WTC11 (cell line): Measurements from ENCODE around the gene FNDC3B.

Source experiments
- ATF1 ChIP-seq: sonication (generic); formaldehyde crosslinking; IDR thresholded peaks from 2 replicates; pipeline ENCODE4 v1.8.1; 2023; ENCODE audit warnings: mild to moderate bottlenecking, moderate library complexity, missing genetic modification reagents
- ATF3 ChIP-seq: sonication (generic); formaldehyde crosslinking; conservative IDR thresholded peaks from 2 replicates; pipeline ENCODE4 v1.8.1; 2022; ENCODE audit warnings: mild to moderate bottlenecking, missing genetic modification reagents
- CREB1 ChIP-seq: sonication (generic); formaldehyde crosslinking; IDR thresholded peaks from 2 replicates; pipeline ENCODE4 v1.8.0; 2023; ENCODE audit warnings: mild to moderate bottlenecking, missing genetic modification reagents
- E2F4 ChIP-seq: sonication (generic); formaldehyde crosslinking; IDR thresholded peaks from 2 replicates; pipeline ENCODE4 v1.8.1; 2022; ENCODE audit warnings: low read depth, mild to moderate bottlenecking, moderate library complexity, missing genetic modification reagents, borderline replicate concordance
- FOXJ3 ChIP-seq: sonication (generic); formaldehyde crosslinking; IDR thresholded peaks from 2 replicates; pipeline ENCODE4 v1.9.0; 2021; ENCODE audit warnings: missing genetic modification reagents, mild to moderate bottlenecking, borderline replicate concordance
- IRF2 ChIP-seq: sonication (generic); formaldehyde crosslinking; IDR thresholded peaks from 2 replicates; pipeline ENCODE4 v1.8.0; 2022; ENCODE audit warnings: low read depth, missing genetic modification reagents, borderline replicate concordance
- JUN ChIP-seq: sonication (generic); formaldehyde crosslinking; IDR thresholded peaks from 2 replicates; pipeline ENCODE4 v1.8.0; 2023; ENCODE audit warnings: mild to moderate bottlenecking, missing genetic modification reagents
- USF2 ChIP-seq: sonication (generic); formaldehyde crosslinking; IDR thresholded peaks from 2 replicates; pipeline ENCODE4 v1.8.1; 2023; ENCODE audit warnings: mild to moderate bottlenecking, missing genetic modification reagents, moderate library complexity
- ZNF281 ChIP-seq: sonication (generic); formaldehyde crosslinking; IDR thresholded peaks from 2 replicates; pipeline ENCODE4 v1.8.0; 2023; ENCODE audit warnings: mild to moderate bottlenecking, missing genetic modification reagents
- TF ChIP-seq, protein P1 (sequence below): fragments of 200-600 bp; IDR thresholded peaks from 2 replicates; pipeline ENCODE4 v1.8.0; 2022; ENCODE audit warnings: antibody characterized with exemption
- TF ChIP-seq, protein P2 (sequence below): sonication (generic); formaldehyde crosslinking; IDR thresholded peaks from 2 replicates; pipeline ENCODE4 v1.8.1; 2022; ENCODE audit warnings: mild to moderate bottlenecking, moderate library complexity, missing genetic modification reagents
- TF ChIP-seq, protein P3 (sequence below): sonication (generic); formaldehyde crosslinking; IDR thresholded peaks from 2 replicates; pipeline ENCODE4 v1.8.1; 2023; ENCODE audit warnings: mild to moderate bottlenecking, moderate library complexity, missing genetic modification reagents
- TF ChIP-seq, protein P4 (sequence below): sonication (generic); formaldehyde crosslinking; IDR thresholded peaks from 2 replicates; pipeline ENCODE4 v1.8.1; 2022; ENCODE audit warnings: low read depth, missing genetic modification reagents, borderline replicate concordance

GRCh38 chr3:172142051-172142863, 102.9 kb downstream of the FNDC3B start:
- TF ChIP-seq, protein P1, sequence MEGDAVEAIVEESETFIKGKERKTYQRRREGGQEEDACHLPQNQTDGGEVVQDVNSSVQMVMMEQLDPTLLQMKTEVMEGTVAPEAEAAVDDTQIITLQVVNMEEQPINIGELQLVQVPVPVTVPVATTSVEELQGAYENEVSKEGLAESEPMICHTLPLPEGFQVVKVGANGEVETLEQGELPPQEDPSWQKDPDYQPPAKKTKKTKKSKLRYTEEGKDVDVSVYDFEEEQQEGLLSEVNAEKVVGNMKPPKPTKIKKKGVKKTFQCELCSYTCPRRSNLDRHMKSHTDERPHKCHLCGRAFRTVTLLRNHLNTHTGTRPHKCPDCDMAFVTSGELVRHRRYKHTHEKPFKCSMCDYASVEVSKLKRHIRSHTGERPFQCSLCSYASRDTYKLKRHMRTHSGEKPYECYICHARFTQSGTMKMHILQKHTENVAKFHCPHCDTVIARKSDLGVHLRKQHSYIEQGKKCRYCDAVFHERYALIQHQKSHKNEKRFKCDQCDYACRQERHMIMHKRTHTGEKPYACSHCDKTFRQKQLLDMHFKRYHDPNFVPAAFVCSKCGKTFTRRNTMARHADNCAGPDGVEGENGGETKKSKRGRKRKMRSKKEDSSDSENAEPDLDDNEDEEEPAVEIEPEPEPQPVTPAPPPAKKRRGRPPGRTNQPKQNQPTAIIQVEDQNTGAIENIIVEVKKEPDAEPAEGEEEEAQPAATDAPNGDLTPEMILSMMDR = no peak
- TF ChIP-seq ATF1 (CRISPR knock-in tag) (no peak), USF2 (CRISPR knock-in tag) (no peak), FOXJ3 (no peak), ZNF281 (CRISPR knock-in tag) (no peak), ATF3 (CRISPR knock-in tag) (no peak), CREB1 (no peak), E2F4 (CRISPR knock-in tag) (no peak), JUN (no peak), IRF2 (CRISPR knock-in tag) (no peak)
- TF ChIP-seq, protein P2, sequence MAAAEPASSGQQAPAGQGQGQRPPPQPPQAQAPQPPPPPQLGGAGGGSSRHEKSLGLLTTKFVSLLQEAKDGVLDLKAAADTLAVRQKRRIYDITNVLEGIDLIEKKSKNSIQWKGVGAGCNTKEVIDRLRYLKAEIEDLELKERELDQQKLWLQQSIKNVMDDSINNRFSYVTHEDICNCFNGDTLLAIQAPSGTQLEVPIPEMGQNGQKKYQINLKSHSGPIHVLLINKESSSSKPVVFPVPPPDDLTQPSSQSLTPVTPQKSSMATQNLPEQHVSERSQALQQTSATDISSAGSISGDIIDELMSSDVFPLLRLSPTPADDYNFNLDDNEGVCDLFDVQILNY (CRISPR knock-in tag) = no peak
- TF ChIP-seq, protein P3, sequence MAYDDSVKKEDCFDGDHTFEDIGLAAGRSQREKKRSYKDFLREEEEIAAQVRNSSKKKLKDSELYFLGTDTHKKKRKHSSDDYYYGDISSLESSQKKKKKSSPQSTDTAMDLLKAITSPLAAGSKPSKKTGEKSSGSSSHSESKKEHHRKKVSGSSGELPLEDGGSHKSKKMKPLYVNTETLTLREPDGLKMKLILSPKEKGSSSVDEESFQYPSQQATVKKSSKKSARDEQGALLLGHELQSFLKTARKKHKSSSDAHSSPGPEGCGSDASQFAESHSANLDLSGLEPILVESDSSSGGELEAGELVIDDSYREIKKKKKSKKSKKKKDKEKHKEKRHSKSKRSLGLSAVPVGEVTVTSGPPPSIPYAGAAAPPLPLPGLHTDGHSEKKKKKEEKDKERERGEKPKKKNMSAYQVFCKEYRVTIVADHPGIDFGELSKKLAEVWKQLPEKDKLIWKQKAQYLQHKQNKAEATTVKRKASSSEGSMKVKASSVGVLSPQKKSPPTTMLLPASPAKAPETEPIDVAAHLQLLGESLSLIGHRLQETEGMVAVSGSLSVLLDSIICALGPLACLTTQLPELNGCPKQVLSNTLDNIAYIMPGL (CRISPR knock-in tag) = no peak
- TF ChIP-seq, protein P4, sequence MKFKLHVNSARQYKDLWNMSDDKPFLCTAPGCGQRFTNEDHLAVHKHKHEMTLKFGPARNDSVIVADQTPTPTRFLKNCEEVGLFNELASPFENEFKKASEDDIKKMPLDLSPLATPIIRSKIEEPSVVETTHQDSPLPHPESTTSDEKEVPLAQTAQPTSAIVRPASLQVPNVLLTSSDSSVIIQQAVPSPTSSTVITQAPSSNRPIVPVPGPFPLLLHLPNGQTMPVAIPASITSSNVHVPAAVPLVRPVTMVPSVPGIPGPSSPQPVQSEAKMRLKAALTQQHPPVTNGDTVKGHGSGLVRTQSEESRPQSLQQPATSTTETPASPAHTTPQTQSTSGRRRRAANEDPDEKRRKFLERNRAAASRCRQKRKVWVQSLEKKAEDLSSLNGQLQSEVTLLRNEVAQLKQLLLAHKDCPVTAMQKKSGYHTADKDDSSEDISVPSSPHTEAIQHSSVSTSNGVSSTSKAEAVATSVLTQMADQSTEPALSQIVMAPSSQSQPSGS (CRISPR knock-in tag) = no peak
